Measurements from ENCODE around the gene PPP2R5E. TPM values are rescaled to one million over a fixed set of nuclear protein-coding genes. Genes with fewer than 3 reads are reported as not detected.

Gene PPP2R5E
- total RNA-seq, 1 experiment from 2014 or later = 45.0 TPM

GRCh38 chr14:63517354-63517753, 25.8 kb downstream of the PPP2R5E start:
- Histone ChIP-seq H3K9me3 (ENCODE audit: control insufficient read depth in 1 of 2, insufficient read depth in 1 of 2, low read depth in 1 of 2, low read length in 2 of 2) (no peaks in the 10 kb centered on the region), H3K27me3 (ENCODE audit: insufficient read depth, low read length) (no peaks in the 10 kb centered on the region), H3K9me2 (ENCODE audit: insufficient read depth) (no peaks in the 10 kb centered on the region), H3K9ac (ENCODE audit: low read length) (no peak overlapping the region), H4K20me1 (ENCODE audit: insufficient read depth) (peaks cover 4% of the 10 kb centered on the region), H3K4me3 (replicated peaks in 1 of 2; ENCODE audit: low read depth in 1 of 2, low read length in 2 of 2) (no peak overlapping the region), H3K4me2 (ENCODE audit: low read length) (no peak overlapping the region), H3K4me1 (ENCODE audit: control insufficient read depth in 1 of 2, insufficient read depth in 2 of 2, low read length in 2 of 2) (no peaks in the 10 kb centered on the region), H2AFZ (ENCODE audit: low read depth, low read length, poor library complexity, severe bottlenecking) (no peak overlapping the region), H3K36me3 (ENCODE audit: control insufficient read depth in 1 of 2, insufficient read depth in 2 of 2, low read length in 2 of 2) (no peaks in the 10 kb centered on the region), H3K79me2 (ENCODE audit: insufficient read depth, low read length) (peaks cover 64% of the 10 kb centered on the region), H3K27ac (ENCODE audit: low read depth, low read length) (no peak overlapping the region)
- DNase-seq (ENCODE audit: low read depth, low spot score) = no peak
- BruUV-seq (replicated peaks) = no TSS peak
- POLR2A ChIA-PET = no interaction called here
- intact Hi-C loops (cut with micrococcal nuclease) = no loop called here
- no peak for ATAC-seq
- CTCF ChIA-PET = no interaction called here
- RAD21 ChIA-PET (ENCODE audit: low non-redundant PET in 1 of 2, low total read pairs in 2 of 2, uncharacterized antibody in 2 of 2, unreplicated experiment in 2 of 2) = no interaction called here
- no peak for TF ChIP-seq EZH2phosphoT487 (IDR thresholded peaks at IDR 0.05; ENCODE audit: borderline replicate concordance)
- TF ChIP-seq REST (IDR thresholded peaks at IDR 0.05; ENCODE audit: low read depth) = no peak
- no peak for TF ChIP-seq ZBTB33 (IDR thresholded peaks at IDR 0.05; ENCODE audit: extremely low read depth, insufficient replicate concordance, low read length)
- no peak for TF ChIP-seq MAX (IDR thresholded peaks at IDR 0.05)
- no peak for TF ChIP-seq ZFX (IDR thresholded peaks at IDR 0.05)
- no peak for TF ChIP-seq POLR2AphosphoS5 (IDR thresholded peaks at IDR 0.05; ENCODE audit: low read depth, low read length)
- no peak for TF ChIP-seq CTCF (IDR thresholded peaks at IDR 0.05 in 2 of 3, conservative IDR thresholded peaks at IDR 0.05 in 1 of 3; ENCODE audit: borderline replicate concordance in 1 of 3, insufficient read depth in 1 of 3, low read depth in 2 of 3, low read length in 2 of 3)
- no peak for TF ChIP-seq SIN3A (IDR thresholded peaks at IDR 0.05; ENCODE audit: low read depth)
- no peak for TF ChIP-seq ELF1 (IDR thresholded peaks at IDR 0.05; ENCODE audit: borderline replicate concordance, low read depth)
- no peak for TF ChIP-seq CBX3 (IDR thresholded peaks at IDR 0.05; ENCODE audit: low read depth)
- no peak for TF ChIP-seq ATF3 (IDR thresholded peaks at IDR 0.05)
- no peak for TF ChIP-seq CEBPB (IDR thresholded peaks at IDR 0.05; ENCODE audit: low read depth)
- TF ChIP-seq ZNF274 (IDR thresholded peaks at IDR 0.05; ENCODE audit: low read depth, low read length) = no peak
- no peak for TF ChIP-seq RAD21 (IDR thresholded peaks at IDR 0.05; ENCODE audit: low read depth)
- TF ChIP-seq POLR2A (IDR thresholded peaks at IDR 0.05; ENCODE audit: borderline replicate concordance, extremely low read depth, insufficient read depth, insufficient read length) = no peak
- no peak for TF ChIP-seq EZH2 (IDR thresholded peaks at IDR 0.05)
